IPS-20b (cell line): ENCODE data around the gene SF3A2.

Experiments used
- H3K27ac ChIP-seq: one replicate; pipeline ENCODE4 v1.5.1; 2013; ENCODE audit warnings: low read length
- H3K27me3 ChIP-seq: 2 replicates; pipeline ENCODE4 v1.6.1; 2013; ENCODE audit warnings: mild to moderate bottlenecking, low read length, inconsistent platforms; ENCODE audit not compliant: insufficient read depth
- H3K36me3 ChIP-seq: 2 replicates; pipeline ENCODE4 v1.6.1; 2013; ENCODE audit warnings: low read depth, mild to moderate bottlenecking, inconsistent platforms, low read length, moderate library complexity; ENCODE audit not compliant: insufficient read depth
- H3K4me1 ChIP-seq: 2 replicates; pipeline ENCODE4 v1.6.1; 2013; ENCODE audit warnings: mild to moderate bottlenecking, control low read depth, inconsistent platforms, low read length, moderate library complexity; ENCODE audit not compliant: insufficient read depth
- H3K4me3 ChIP-seq: 2 replicates; pipeline ENCODE4 v1.5.1; 2013; ENCODE audit warnings: mild to moderate bottlenecking, low read length, inconsistent platforms
- H3K9ac ChIP-seq: 2 replicates; pipeline ENCODE4 v1.6.1; 2013; ENCODE audit warnings: low read depth, mild to moderate bottlenecking, inconsistent platforms, low read length, moderate library complexity
- H3K9me3 ChIP-seq: 2 replicates; pipeline ENCODE4 v1.6.1; 2013; ENCODE audit warnings: mild to moderate bottlenecking, low read depth, low read length, inconsistent platforms; ENCODE audit not compliant: insufficient read depth

Gene SF3A2

GRCh38 chr19:2210206-2210605 lies 26.4 kb upstream of the SF3A2 start:
- no peaks in the 10 kb centered on the region for H3K27me3 ChIP-seq
- no peak overlapping the region for H3K27ac ChIP-seq
- H3K4me3 ChIP-seq, result no peak overlapping the region
- peaks cover 50% of the 10 kb centered on the region for H3K36me3 ChIP-seq
- no peaks in the 10 kb centered on the region for H3K4me1 ChIP-seq
- H3K9me3 ChIP-seq, result no peaks in the 10 kb centered on the region
- H3K9ac ChIP-seq, result no peak overlapping the region

GRCh38 chr19:2210987-2211740 lies 25.5 kb upstream of the SF3A2 start:
- Histone ChIP-seq H3K9me3 (no peaks in the 10 kb centered on the region), H3K36me3 (peaks cover 59% of the 10 kb centered on the region), H3K4me1 (no peaks in the 10 kb centered on the region), H3K4me3 (no peak overlapping the region), H3K27ac (no peak overlapping the region), H3K9ac (no peak overlapping the region), H3K27me3 (no peaks in the 10 kb centered on the region)

- Histone ChIP-seq H3K4me3 (no peak overlapping the region), H3K9me3 (no peaks in the 10 kb centered on the region), H3K4me1 (no peaks in the 10 kb centered on the region), H3K27me3 (no peaks in the 10 kb centered on the region), H3K36me3 (peaks cover 70% of the 10 kb centered on the region), H3K9ac (no peak overlapping the region), H3K27ac (no peak overlapping the region)
Observed at GRCh38 chr19:2212861-2213711, 23.5 kb upstream of the SF3A2 start.

- Histone ChIP-seq H3K36me3 (peaks cover 70% of the 10 kb centered on the region), H3K9me3 (no peaks in the 10 kb centered on the region), H3K4me1 (no peaks in the 10 kb centered on the region), H3K9ac (no peak overlapping the region), H3K27ac (no peak overlapping the region), H3K4me3 (no peak overlapping the region), H3K27me3 (no peaks in the 10 kb centered on the region)
Observed at GRCh38 chr19:2213799-2214198, 22.8 kb upstream of the SF3A2 start.

- no peaks in the 10 kb centered on the region for H3K4me1 ChIP-seq
- no peak overlapping the region for H3K4me3 ChIP-seq
- H3K27ac ChIP-seq, result no peak overlapping the region
- peaks cover 70% of the 10 kb centered on the region for H3K36me3 ChIP-seq
- H3K27me3 ChIP-seq, result no peaks in the 10 kb centered on the region
- H3K9ac ChIP-seq, result no peak overlapping the region
- H3K9me3 ChIP-seq, result no peaks in the 10 kb centered on the region
Observed at GRCh38 chr19:2214251-2214650, 22.4 kb upstream of the SF3A2 start.

GRCh38 chr19:2215281-2215751 lies 21.3 kb upstream of the SF3A2 start:
- no peaks in the 10 kb centered on the region for H3K9me3 ChIP-seq
- no peaks in the 10 kb centered on the region for H3K4me1 ChIP-seq
- no peaks in the 10 kb centered on the region for H3K27me3 ChIP-seq
- no peak overlapping the region for H3K9ac ChIP-seq
- H3K27ac ChIP-seq, result no peak overlapping the region
- peaks cover 76% of the 10 kb centered on the region for H3K36me3 ChIP-seq
- no peak overlapping the region for H3K4me3 ChIP-seq

GRCh38 chr19:2216361-2217225 lies 20.0 kb upstream of the SF3A2 start:
- H3K27ac ChIP-seq, result no peak overlapping the region
- no peaks in the 10 kb centered on the region for H3K4me1 ChIP-seq
- no peak overlapping the region for H3K9ac ChIP-seq
- H3K4me3 ChIP-seq, result no peak overlapping the region
- no peaks in the 10 kb centered on the region for H3K27me3 ChIP-seq
- H3K36me3 ChIP-seq, result peaks cover 70% of the 10 kb centered on the region
- H3K9me3 ChIP-seq, result no peaks in the 10 kb centered on the region

- H3K9me3 ChIP-seq, result no peaks in the 10 kb centered on the region
- no peak overlapping the region for H3K9ac ChIP-seq
- H3K27ac ChIP-seq, result no peak overlapping the region
- H3K27me3 ChIP-seq, result no peaks in the 10 kb centered on the region
- no peaks in the 10 kb centered on the region for H3K4me1 ChIP-seq
- peaks cover 64% of the 10 kb centered on the region for H3K36me3 ChIP-seq
- H3K4me3 ChIP-seq, result no peak overlapping the region
Observed at GRCh38 chr19:2217591-2217990, 19.0 kb upstream of the SF3A2 start.

GRCh38 chr19:2219726-2220125 lies 16.9 kb upstream of the SF3A2 start:
- Histone ChIP-seq H3K9ac (no peak overlapping the region), H3K4me1 (no peaks in the 10 kb centered on the region)

GRCh38 chr19:2221250-2221831 lies 15.3 kb upstream of the SF3A2 start:
- H3K9ac ChIP-seq, result no peak overlapping the region
- H3K36me3 ChIP-seq, result peaks cover 66% of the 10 kb centered on the region
- no peaks in the 10 kb centered on the region for H3K4me1 ChIP-seq
- H3K27me3 ChIP-seq, result no peaks in the 10 kb centered on the region
- no peak overlapping the region for H3K27ac ChIP-seq
- no peak overlapping the region for H3K4me3 ChIP-seq
- no peaks in the 10 kb centered on the region for H3K9me3 ChIP-seq

More at GRCh38 chr19:2219726-2220125, 16.9 kb upstream of the SF3A2 start:
- Histone ChIP-seq H3K4me3 (no peak overlapping the region), H3K9me3 (no peaks in the 10 kb centered on the region), H3K27me3 (no peaks in the 10 kb centered on the region), H3K27ac (no peak overlapping the region), H3K36me3 (peaks cover 67% of the 10 kb centered on the region)

GRCh38 chr19:2221918-2222317 lies 14.7 kb upstream of the SF3A2 start:
- Histone ChIP-seq H3K9ac (no peak overlapping the region), H3K36me3 (peaks cover 63% of the 10 kb centered on the region), H3K9me3 (no peaks in the 10 kb centered on the region), H3K27me3 (no peaks in the 10 kb centered on the region), H3K4me1 (no peaks in the 10 kb centered on the region), H3K27ac (no peak overlapping the region), H3K4me3 (no peak overlapping the region)
